A549 (cell line): Measurements from ENCODE around the gene GALNT18. TPM values are rescaled to one million over a fixed set of nuclear protein-coding genes. Genes with fewer than 3 reads are reported as not detected.

ENCODE experiments used
- ATAC-seq, 2 experiments: fragments of 200-7000 bp in 1 of 2; fragments of >200 bp in 1 of 2; cut with Nextera tagmentation in 1 of 2; cut with Tn5 transposase in 1 of 2; 3 replicates each; pipeline versions ENCODE4 v1.8.0 to v1.9.1; 2018 to 2020; ENCODE audit warnings: mild to moderate bottlenecking in 1 of 2, moderate library complexity in 1 of 2
- CTCF ChIA-PET: fragments of 300-600 bp; sonication (Branson Sonifier 250); formaldehyde crosslinking; extraction: SDS; loops from one replicate; lab custom pipeline; 2021; ENCODE audit warnings: antibody characterized with exemption, inconsistent platforms; lab: Yijun Ruan, JAX
- POLR2A ChIA-PET: fragments of 350-600 bp; formaldehyde crosslinking; extraction: SDS; loops from one replicate; lab custom pipeline; 2021; ENCODE audit warnings: antibody characterized with exemption, inconsistent platforms; lab: Yijun Ruan, JAX
- DNase-seq, 2 experiments: peaks; one replicate each; pipeline versions ENCODE4 v3.0.0 to v3.0.0-alpha.2; 2011 to 2016; ENCODE audit warnings: low read depth in 1 of 2, low spot score in 1 of 2
- FAIRE-seq: peaks from 2 replicates; lab custom pipeline; 2011; peaks lifted over from hg19 to GRCh38; lab: Jason Lieb, UNC
- H3K27ac ChIP-seq, 2 experiments: fragments of >200 bp; sonication (Bioruptor Twin); formaldehyde crosslinking; 3 replicates each; pipeline ENCODE4 v1.5.1; 2016 to 2017
- H3K4me1 ChIP-seq: fragments of >200 bp; sonication (Bioruptor Twin); formaldehyde crosslinking; 3 replicates; pipeline ENCODE4 v1.6.1; 2016
- H3K4me2 ChIP-seq: fragments of >200 bp; sonication (Bioruptor Twin); formaldehyde crosslinking; 3 replicates; pipeline ENCODE4 v1.6.1; 2016
- H3K4me3 ChIP-seq: fragments of >200 bp; sonication (Bioruptor Twin); formaldehyde crosslinking; 3 replicates; pipeline ENCODE4 v1.5.1; 2016
- H3K9me3 ChIP-seq: fragments of >200 bp; sonication (Bioruptor Twin); formaldehyde crosslinking; 3 replicates; pipeline ENCODE4 v1.6.1; 2016
- BHLHE40 ChIP-seq: IDR thresholded peaks from 2 replicates; pipeline ENCODE4 v1.6.1; 2012; ENCODE audit warnings: low read depth, low read length, inconsistent platforms
- CBX2 ChIP-seq: fragments of 200-600 bp; sonication (generic); IDR thresholded peaks from 2 replicates; pipeline ENCODE4 v1.6.1; 2016; ENCODE audit warnings: low read depth, mild to moderate bottlenecking, borderline replicate concordance
- CBX8 ChIP-seq: fragments of 200-600 bp; sonication (generic); IDR thresholded peaks from 2 replicates; pipeline ENCODE4 v1.6.1; 2016
- CEBPB ChIP-seq, 2 experiments: fragments of >200 bp in 1 of 2; sonication (Bioruptor Twin) in 1 of 2; formaldehyde crosslinking in 1 of 2; IDR thresholded peaks; 2 replicates each; pipeline ENCODE4 v1.6.1; 2012 to 2016
- CHD2 ChIP-seq: fragments of 150-350 bp; IDR thresholded peaks from 2 replicates; pipeline ENCODE4 v1.6.1; 2014; ENCODE audit warnings: low read length; ENCODE audit not compliant: partially characterized antibody
- FOSL2 ChIP-seq, 2 experiments: fragments of 450-650 bp in 1 of 2; fragments of >200 bp in 1 of 2; sonication (Bioruptor Twin) in 1 of 2; formaldehyde crosslinking; IDR thresholded peaks; 2 replicates each; pipeline versions ENCODE4 v1.5.0 to v1.6.1; 2016 to 2020; ENCODE audit warnings: mild to moderate bottlenecking in 1 of 2, moderate library complexity in 1 of 2
- HDAC2 ChIP-seq: fragments of 200-600 bp; sonication (generic); IDR thresholded peaks from 2 replicates; pipeline ENCODE4 v1.6.1; 2016
- HEYL ChIP-seq: fragments of 250-450 bp; sonication (Bioruptor Pico); IDR thresholded peaks from 2 replicates; pipeline ENCODE4 v1.8.0; 2021; ENCODE audit warnings: mild to moderate bottlenecking, moderate library complexity
- HOXA7 ChIP-seq: fragments of 250-450 bp; sonication (Bioruptor Pico); IDR thresholded peaks from 2 replicates; pipeline ENCODE4 v1.5.0; 2020; ENCODE audit warnings: mild to moderate bottlenecking, moderate library complexity
- JUNB ChIP-seq: fragments of >200 bp; sonication (Bioruptor Twin); formaldehyde crosslinking; IDR thresholded peaks from 2 replicates; pipeline ENCODE4 v1.6.1; 2016
- POLR2A ChIP-seq: IDR thresholded peaks from 2 replicates; pipeline ENCODE4 v1.6.1; 2012; ENCODE audit warnings: mild to moderate bottlenecking, low read length
- POLR2AphosphoS2 ChIP-seq: conservative IDR thresholded peaks from 2 replicates; pipeline ENCODE4 v1.6.1; 2012; ENCODE audit warnings: low read length, improper control_type of control experiment, inconsistent platforms
- RAD21 ChIP-seq, 2 experiments: fragments of >200 bp in 1 of 2; sonication (Bioruptor Twin) in 1 of 2; formaldehyde crosslinking in 1 of 2; IDR thresholded peaks in 1 of 2; conservative IDR thresholded peaks in 1 of 2; 2 replicates in 1 of 2; 3 replicates in 1 of 2; pipeline ENCODE4 v1.6.1; 2012 to 2018; ENCODE audit warnings: inconsistent platforms in 1 of 2
- RNF2 ChIP-seq: fragments of 200-600 bp; sonication (generic); IDR thresholded peaks from 2 replicates; pipeline ENCODE4 v1.6.1; 2016; ENCODE audit warnings: low read depth, mild to moderate bottlenecking, antibody characterized with exemption, moderate library complexity, borderline replicate concordance
- TFCP2L1 ChIP-seq: fragments of 250-450 bp; sonication (Bioruptor Pico); IDR thresholded peaks from 2 replicates; pipeline ENCODE4 v1.5.0; 2021; ENCODE audit warnings: mild to moderate bottlenecking
- ZFP36 ChIP-seq: fragments of 450-650 bp; IDR thresholded peaks from 2 replicates; pipeline ENCODE4 v1.6.1; 2014; ENCODE audit warnings: borderline replicate concordance; ENCODE audit not compliant: partially characterized antibody
- ZSCAN20 ChIP-seq: fragments of 250-450 bp; sonication (Bioruptor Pico); IDR thresholded peaks from 2 replicates; pipeline ENCODE4 v1.8.0; 2022; ENCODE audit warnings: mild to moderate bottlenecking, moderate library complexity
- WGBS: methylation state at CpG from one replicate; pipeline ENCODE4 v1.1.6; 2017; ENCODE audit errors: missing lambda C conversion rate; 5-methylcytosine and 5-hydroxymethylcytosine counted together
- polyA plus RNA-seq, 4 experiments: library from polyadenylated mRNA; depleted of rRNA in 3 of 4; stranded (reverse); fragments of >200 nt; fragmentation: RNase III in 1 of 4; extraction: RNeasy Plus Mini Kit Qiagen cat#74134 plus additional on column Dnase treatment in 1 of 4; gene quantifications; 2 replicates in 3 of 4; 3 replicates in 1 of 4; pipeline ENCODE4 v1.2.3, GENCODE V29; 2011 to 2017
- TF ChIP-seq, protein P1 (sequence below): fragments of 450-650 bp; IDR thresholded peaks from 2 replicates; pipeline ENCODE4 v1.6.1; 2014; ENCODE audit warnings: antibody characterized with exemption
- TF ChIP-seq, protein P2 (sequence below): fragments of 200-600 bp; sonication (generic); IDR thresholded peaks from 2 replicates; pipeline ENCODE4 v1.6.1; 2016; ENCODE audit warnings: antibody characterized with exemption, mild to moderate bottlenecking, moderate library complexity
- TF ChIP-seq, protein P3 (sequence below): fragments of >200 bp; sonication (Bioruptor Twin); formaldehyde crosslinking; IDR thresholded peaks from 2 replicates; pipeline ENCODE4 v1.6.1; 2016
- TF ChIP-seq, protein P4 (sequence below): IDR thresholded peaks from 2 replicates; pipeline ENCODE4 v1.6.1; 2012; ENCODE audit warnings: low read depth, borderline replicate concordance
- TF ChIP-seq, protein P5 (sequence below): fragments of 150-350 bp; IDR thresholded peaks from 2 replicates; pipeline ENCODE4 v1.6.1; 2014; ENCODE audit warnings: low read depth, mild to moderate bottlenecking, low read length
- TF ChIP-seq, protein P6 (sequence below): fragments of 250-450 bp; sonication (Bioruptor Pico); IDR thresholded peaks from 2 replicates; pipeline ENCODE4 v1.5.0; 2020; ENCODE audit warnings: low read depth, mild to moderate bottlenecking, moderate library complexity

The GALNT18 gene
- polyA plus RNA-seq, 2 of the 4 experiments (the other 2 are of a cell fraction) = 6.7 to 16.1 TPM

DNA sequence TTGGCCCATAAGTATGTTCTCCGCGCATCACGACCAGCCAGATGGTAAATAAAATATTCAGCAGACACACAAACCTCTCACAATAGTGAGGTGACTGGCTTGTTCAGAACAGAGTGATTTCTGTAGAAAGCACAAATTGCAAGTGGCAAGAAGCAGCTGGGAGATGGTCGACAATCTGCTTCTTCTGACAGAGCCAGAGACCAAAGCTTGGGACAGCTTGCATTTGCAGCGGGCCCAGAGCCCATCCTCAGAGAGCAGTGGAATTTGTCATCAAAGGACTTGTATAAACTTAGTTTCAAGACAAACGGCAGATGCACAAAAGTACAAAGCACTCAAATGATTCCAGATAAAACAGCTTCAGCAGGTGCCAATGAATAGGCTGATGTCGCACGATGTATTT, 7.6 kb upstream of the GALNT18 start:
- CTCF ChIA-PET = interaction anchor here (0.9 to 1.2 kb wide), 3 partner anchors 18 to 101 kb away, joined by 3 read pairs; no protein-coding TSS in a partner anchor
- POLR2A ChIA-PET = no interaction called here
- FAIRE-seq = no peak

DNA sequence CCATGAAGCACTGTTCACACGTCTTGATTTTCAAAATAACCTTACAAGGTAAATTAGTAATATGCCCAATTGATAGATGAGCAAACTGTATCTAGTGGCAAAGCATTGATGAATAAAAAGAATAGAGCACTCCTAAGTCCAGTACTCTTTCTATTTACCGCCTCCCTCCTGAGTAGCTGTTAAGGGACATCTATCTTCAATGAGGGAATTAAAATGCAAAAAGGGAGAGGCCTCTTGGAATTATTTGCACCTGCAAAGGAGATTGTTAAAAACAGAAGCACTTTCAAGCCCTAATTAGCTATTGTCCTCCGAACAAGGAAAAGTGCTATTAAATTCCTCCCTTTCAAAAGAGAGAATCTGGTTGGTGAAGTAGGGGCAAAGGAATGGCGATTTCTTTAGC, 6.8 kb upstream of the GALNT18 start:
- 0 out of 3 replicates have a peak, but pooled peaks cover 4% of the 10 kb centered on the region for H3K9me3 ChIP-seq
- no peak overlapping the region for H3K4me2 ChIP-seq
- DNase-seq (no peak), FAIRE-seq (no peak), ATAC-seq (no peak)
- H3K27ac ChIP-seq = no peak overlapping the region
- H3K4me3 ChIP-seq = no peak overlapping the region
- 71% methylated on average over 4 of the region's 4 CpGs for WGBS
- TF ChIP-seq, protein P1, sequence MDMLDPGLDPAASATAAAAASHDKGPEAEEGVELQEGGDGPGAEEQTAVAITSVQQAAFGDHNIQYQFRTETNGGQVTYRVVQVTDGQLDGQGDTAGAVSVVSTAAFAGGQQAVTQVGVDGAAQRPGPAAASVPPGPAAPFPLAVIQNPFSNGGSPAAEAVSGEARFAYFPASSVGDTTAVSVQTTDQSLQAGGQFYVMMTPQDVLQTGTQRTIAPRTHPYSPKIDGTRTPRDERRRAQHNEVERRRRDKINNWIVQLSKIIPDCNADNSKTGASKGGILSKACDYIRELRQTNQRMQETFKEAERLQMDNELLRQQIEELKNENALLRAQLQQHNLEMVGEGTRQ = no peak
- no peak for TF ChIP-seq RAD21 (conservative IDR thresholded peaks at IDR 0.05 in 1 of 2, IDR thresholded peaks at IDR 0.05 in 1 of 2)
- TF ChIP-seq, protein P2, sequence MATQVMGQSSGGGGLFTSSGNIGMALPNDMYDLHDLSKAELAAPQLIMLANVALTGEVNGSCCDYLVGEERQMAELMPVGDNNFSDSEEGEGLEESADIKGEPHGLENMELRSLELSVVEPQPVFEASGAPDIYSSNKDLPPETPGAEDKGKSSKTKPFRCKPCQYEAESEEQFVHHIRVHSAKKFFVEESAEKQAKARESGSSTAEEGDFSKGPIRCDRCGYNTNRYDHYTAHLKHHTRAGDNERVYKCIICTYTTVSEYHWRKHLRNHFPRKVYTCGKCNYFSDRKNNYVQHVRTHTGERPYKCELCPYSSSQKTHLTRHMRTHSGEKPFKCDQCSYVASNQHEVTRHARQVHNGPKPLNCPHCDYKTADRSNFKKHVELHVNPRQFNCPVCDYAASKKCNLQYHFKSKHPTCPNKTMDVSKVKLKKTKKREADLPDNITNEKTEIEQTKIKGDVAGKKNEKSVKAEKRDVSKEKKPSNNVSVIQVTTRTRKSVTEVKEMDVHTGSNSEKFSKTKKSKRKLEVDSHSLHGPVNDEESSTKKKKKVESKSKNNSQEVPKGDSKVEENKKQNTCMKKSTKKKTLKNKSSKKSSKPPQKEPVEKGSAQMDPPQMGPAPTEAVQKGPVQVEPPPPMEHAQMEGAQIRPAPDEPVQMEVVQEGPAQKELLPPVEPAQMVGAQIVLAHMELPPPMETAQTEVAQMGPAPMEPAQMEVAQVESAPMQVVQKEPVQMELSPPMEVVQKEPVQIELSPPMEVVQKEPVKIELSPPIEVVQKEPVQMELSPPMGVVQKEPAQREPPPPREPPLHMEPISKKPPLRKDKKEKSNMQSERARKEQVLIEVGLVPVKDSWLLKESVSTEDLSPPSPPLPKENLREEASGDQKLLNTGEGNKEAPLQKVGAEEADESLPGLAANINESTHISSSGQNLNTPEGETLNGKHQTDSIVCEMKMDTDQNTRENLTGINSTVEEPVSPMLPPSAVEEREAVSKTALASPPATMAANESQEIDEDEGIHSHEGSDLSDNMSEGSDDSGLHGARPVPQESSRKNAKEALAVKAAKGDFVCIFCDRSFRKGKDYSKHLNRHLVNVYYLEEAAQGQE = no peak
- TF ChIP-seq HOXA7 (CRISPR knock-in tag) = no peak
- no peak for TF ChIP-seq POLR2AphosphoS2
- TF ChIP-seq, protein P3, sequence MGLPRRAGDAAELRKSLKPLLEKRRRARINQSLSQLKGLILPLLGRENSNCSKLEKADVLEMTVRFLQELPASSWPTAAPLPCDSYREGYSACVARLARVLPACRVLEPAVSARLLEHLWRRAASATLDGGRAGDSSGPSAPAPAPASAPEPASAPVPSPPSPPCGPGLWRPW = no peak
- no peak for TF ChIP-seq ZSCAN20 (CRISPR knock-in tag)
- no peak for TF ChIP-seq POLR2A
- TF ChIP-seq ZFP36 = no peak
- TF ChIP-seq TFCP2L1 (CRISPR knock-in tag) = no peak
- TF ChIP-seq, protein P4, sequence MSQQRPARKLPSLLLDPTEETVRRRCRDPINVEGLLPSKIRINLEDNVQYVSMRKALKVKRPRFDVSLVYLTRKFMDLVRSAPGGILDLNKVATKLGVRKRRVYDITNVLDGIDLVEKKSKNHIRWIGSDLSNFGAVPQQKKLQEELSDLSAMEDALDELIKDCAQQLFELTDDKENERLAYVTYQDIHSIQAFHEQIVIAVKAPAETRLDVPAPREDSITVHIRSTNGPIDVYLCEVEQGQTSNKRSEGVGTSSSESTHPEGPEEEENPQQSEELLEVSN = no peak
- TF ChIP-seq JUNB = no peak
- no peak for TF ChIP-seq CBX2
- no peak for TF ChIP-seq FOSL2 (IDR thresholded peaks at IDR 0.05)
- no peak for TF ChIP-seq FOSL2 (CRISPR knock-in tag; IDR thresholded peaks at IDR 0.05)
- TF ChIP-seq BHLHE40 = no peak
- TF ChIP-seq, protein P5, sequence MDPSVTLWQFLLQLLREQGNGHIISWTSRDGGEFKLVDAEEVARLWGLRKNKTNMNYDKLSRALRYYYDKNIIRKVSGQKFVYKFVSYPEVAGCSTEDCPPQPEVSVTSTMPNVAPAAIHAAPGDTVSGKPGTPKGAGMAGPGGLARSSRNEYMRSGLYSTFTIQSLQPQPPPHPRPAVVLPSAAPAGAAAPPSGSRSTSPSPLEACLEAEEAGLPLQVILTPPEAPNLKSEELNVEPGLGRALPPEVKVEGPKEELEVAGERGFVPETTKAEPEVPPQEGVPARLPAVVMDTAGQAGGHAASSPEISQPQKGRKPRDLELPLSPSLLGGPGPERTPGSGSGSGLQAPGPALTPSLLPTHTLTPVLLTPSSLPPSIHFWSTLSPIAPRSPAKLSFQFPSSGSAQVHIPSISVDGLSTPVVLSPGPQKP = no peak
- ChIA-PET POLR2A (no interaction called here), CTCF (interaction anchor here (1.0 to 1.2 kb wide), 2 partner anchors 27 to 101 kb away, joined by 3 read pairs; no protein-coding TSS in a partner anchor)
- H3K4me1 ChIP-seq = peaks cover 7% of the 10 kb centered on the region; the same call in 2 of the 3 replicates

More for the DNA sequence above, 7.6 kb upstream of the GALNT18 start:
- H3K27ac ChIP-seq = no peak overlapping the region
- no peak for TF ChIP-seq CBX2
- TF ChIP-seq, protein P1 = no peak
- TF ChIP-seq, protein P6, sequence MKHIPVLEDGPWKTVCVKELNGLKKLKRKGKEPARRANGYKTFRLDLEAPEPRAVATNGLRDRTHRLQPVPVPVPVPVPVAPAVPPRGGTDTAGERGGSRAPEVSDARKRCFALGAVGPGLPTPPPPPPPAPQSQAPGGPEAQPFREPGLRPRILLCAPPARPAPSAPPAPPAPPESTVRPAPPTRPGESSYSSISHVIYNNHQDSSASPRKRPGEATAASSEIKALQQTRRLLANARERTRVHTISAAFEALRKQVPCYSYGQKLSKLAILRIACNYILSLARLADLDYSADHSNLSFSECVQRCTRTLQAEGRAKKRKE (CRISPR knock-in tag) = no peak
- TF ChIP-seq CHD2 = no peak
- TF ChIP-seq CEBPB (IDR thresholded peaks at IDR 0.05) = no peak
- no peak for TF ChIP-seq HDAC2
- no peak for TF ChIP-seq ZFP36
- no peak for TF ChIP-seq ZSCAN20 (CRISPR knock-in tag)
- TF ChIP-seq CBX8 = no peak
- no peak for TF ChIP-seq RNF2
- TF ChIP-seq HEYL (CRISPR knock-in tag) = no peak
- TF ChIP-seq BHLHE40 = no peak
- no peak overlapping the region for H3K4me2 ChIP-seq
- no peak for DNase-seq
- WGBS = 68% methylated on average over 8 of the region's 8 CpGs
- no peak overlapping the region for H3K4me3 ChIP-seq
- 0 out of 3 replicates have a peak, but pooled peaks cover 4% of the 10 kb centered on the region for H3K9me3 ChIP-seq
- H3K4me1 ChIP-seq = peaks cover 7% of the 10 kb centered on the region; the same call in 2 of the 3 replicates
- no peak for ATAC-seq
